DND-41 (cell line): ENCODE measurements around the gene HKDC1.

Experiments
- CTCF ChIP-seq: IDR thresholded peaks from 2 replicates; pipeline ENCODE4 v1.5.1; 2012; ENCODE audit warnings: borderline replicate concordance, low read length, moderate library complexity, mild to moderate bottlenecking; ENCODE audit not compliant: poor library complexity, severe bottlenecking; ENCODE audit errors: extremely low read depth
- EZH2 ChIP-seq: IDR thresholded peaks from 3 replicates; pipeline ENCODE4 v1.6.1; 2012; ENCODE audit warnings: borderline replicate concordance, low read depth, mild to moderate bottlenecking, moderate library complexity, low read length, inconsistent platforms; ENCODE audit not compliant: severe bottlenecking

GRCh38 chr10:69306421-69306820 lies 86.3 kb downstream of the HKDC1 start:
- TF ChIP-seq CTCF (no peak), EZH2 (no peak)
